ENCODE measurements around the gene BLZF1.
"Not testable (repeated sequence)": the region's sequence is repeated elsewhere in the genome, so short reads cannot be mapped to it uniquely, and the experiment has no call there.

The BLZF1 gene

DNA sequence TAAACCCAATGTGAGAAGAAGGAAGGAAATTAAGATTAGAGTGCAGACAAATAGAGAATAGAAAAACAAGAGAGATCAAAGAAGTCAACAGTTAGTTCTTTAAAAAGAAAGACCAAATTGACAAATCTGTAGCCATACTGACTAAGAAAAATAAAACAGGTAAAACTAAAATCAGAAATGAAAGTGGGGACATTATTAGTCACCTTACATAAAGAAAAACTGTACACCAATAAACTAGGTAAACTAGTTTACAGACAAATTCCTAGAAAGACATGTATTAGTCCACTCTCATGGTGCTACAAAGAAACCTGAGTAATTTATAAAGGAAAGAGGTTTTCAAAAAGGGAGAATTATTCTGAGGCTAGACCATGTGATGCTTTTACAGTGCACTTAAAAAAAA, 22.3 kb downstream of the BLZF1 start:
- Histone ChIP-seq H3K4me2 (ENCODE audit: low read depth, low read length, poor library complexity, severe bottlenecking) (no peak overlapping the region), H3K4me3 (ENCODE audit: low read length, poor library complexity, severe bottlenecking) (no peak overlapping the region), H3F3A (ENCODE audit: low read depth) (no peaks in the 10 kb centered on the region), H3K4me1 (ENCODE audit: insufficient read depth, low read length, poor library complexity, severe bottlenecking) (peaks cover 16% of the 10 kb centered on the region), H3K36me3 (ENCODE audit: insufficient read depth, low read length) (peaks cover 67% of the 10 kb centered on the region; the same call in 1 of the 2 replicates), H3K27me3 (ENCODE audit: insufficient read depth, low read length, poor library complexity, severe bottlenecking) (no peaks in the 10 kb centered on the region), H4K20me1 (ENCODE audit: insufficient read depth, low read length, poor library complexity, severe bottlenecking) (no peaks in the 10 kb centered on the region), H3K79me2 (ENCODE audit: insufficient read depth, low read length) (no peaks in the 10 kb centered on the region), H2AFZ (ENCODE audit: low read length) (no peak overlapping the region), H3K9me3 (ENCODE audit: insufficient read depth, low read depth, low read length) (no peaks in the 10 kb centered on the region), H3K9me2 (replicated peaks; ENCODE audit: low read depth, low read length) (no peaks in the 10 kb centered on the region), H3K9ac (ENCODE audit: low read depth, low read length, poor library complexity, severe bottlenecking) (no peak overlapping the region)
- TF ChIP-seq, protein P1, sequence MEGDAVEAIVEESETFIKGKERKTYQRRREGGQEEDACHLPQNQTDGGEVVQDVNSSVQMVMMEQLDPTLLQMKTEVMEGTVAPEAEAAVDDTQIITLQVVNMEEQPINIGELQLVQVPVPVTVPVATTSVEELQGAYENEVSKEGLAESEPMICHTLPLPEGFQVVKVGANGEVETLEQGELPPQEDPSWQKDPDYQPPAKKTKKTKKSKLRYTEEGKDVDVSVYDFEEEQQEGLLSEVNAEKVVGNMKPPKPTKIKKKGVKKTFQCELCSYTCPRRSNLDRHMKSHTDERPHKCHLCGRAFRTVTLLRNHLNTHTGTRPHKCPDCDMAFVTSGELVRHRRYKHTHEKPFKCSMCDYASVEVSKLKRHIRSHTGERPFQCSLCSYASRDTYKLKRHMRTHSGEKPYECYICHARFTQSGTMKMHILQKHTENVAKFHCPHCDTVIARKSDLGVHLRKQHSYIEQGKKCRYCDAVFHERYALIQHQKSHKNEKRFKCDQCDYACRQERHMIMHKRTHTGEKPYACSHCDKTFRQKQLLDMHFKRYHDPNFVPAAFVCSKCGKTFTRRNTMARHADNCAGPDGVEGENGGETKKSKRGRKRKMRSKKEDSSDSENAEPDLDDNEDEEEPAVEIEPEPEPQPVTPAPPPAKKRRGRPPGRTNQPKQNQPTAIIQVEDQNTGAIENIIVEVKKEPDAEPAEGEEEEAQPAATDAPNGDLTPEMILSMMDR (conservative IDR thresholded peaks at IDR 0.05; ENCODE audit: low read length): no peak
- no peak for TF ChIP-seq EZH2phosphoT487 (IDR thresholded peaks at IDR 0.05; ENCODE audit: borderline replicate concordance)

DNA sequence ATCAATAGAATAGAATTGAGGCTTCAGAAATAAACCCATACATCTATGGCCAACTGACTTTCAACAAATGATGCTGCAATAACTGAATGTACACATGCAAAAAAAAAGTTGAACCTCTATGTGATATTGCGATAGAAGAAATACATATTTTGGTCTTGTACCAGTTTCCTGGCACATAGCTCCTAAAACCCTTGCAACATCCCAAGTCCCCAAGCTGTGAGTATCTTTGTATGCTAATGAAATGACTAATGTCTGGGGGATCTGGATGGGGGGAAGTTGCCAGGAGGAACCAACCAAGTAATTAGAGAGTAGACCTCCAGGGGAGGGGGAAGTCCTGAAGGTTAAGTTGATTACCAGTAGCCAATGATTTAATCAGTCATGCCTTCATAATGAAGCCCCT, 24.4 kb downstream of the BLZF1 start:
- peaks cover 16% of the 10 kb centered on the region for H3K4me1 ChIP-seq (ENCODE audit: insufficient read depth, low read length, poor library complexity, severe bottlenecking)
- H3K9me3 ChIP-seq (ENCODE audit: insufficient read depth, low read depth, low read length): no peaks in the 10 kb centered on the region
- H2AFZ ChIP-seq (ENCODE audit: low read length): no peak overlapping the region
- no peak overlapping the region for H3K4me2 ChIP-seq (ENCODE audit: low read depth, low read length, poor library complexity, severe bottlenecking)
- H3K27me3 ChIP-seq (ENCODE audit: insufficient read depth, low read length, poor library complexity, severe bottlenecking): no peaks in the 10 kb centered on the region
- H3K4me3 ChIP-seq (ENCODE audit: low read length, poor library complexity, severe bottlenecking): no peak overlapping the region
- no peaks in the 10 kb centered on the region for H3K9me2 ChIP-seq (replicated peaks; ENCODE audit: low read depth, low read length)
- no peak for TF ChIP-seq EZH2phosphoT487 (IDR thresholded peaks at IDR 0.05; ENCODE audit: borderline replicate concordance)
- TF ChIP-seq, protein P1 (conservative IDR thresholded peaks at IDR 0.05; ENCODE audit: low read length): no peak
- H3K36me3 ChIP-seq (ENCODE audit: insufficient read depth, low read length): peaks cover 61% of the 10 kb centered on the region; the same call in 1 of the 2 replicates
- H3F3A ChIP-seq (ENCODE audit: low read depth): no peaks in the 10 kb centered on the region
- H4K20me1 ChIP-seq (ENCODE audit: insufficient read depth, low read length, poor library complexity, severe bottlenecking): no peaks in the 10 kb centered on the region
- no peaks in the 10 kb centered on the region for H3K79me2 ChIP-seq (ENCODE audit: insufficient read depth, low read length)
- H3K9ac ChIP-seq (ENCODE audit: low read depth, low read length, poor library complexity, severe bottlenecking): no peak overlapping the region

DNA sequence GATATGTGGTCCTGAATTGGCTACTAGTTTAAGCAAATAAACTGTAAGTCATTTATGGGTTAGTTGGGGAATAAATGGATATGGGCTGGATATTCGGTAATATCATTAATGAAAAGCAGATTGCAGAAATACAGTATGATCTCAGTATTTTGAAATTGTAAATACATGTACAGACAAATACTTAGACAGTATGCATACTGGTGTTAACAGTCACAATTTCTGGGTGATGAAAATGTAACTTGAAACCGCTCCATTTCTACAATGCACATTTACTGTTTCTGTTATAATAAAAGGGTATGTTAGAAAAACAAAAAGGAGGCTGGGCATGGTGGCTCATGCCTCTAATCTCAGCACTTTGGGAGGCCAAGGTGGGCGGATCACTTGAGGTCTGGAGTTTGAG, 28.0 kb downstream of the BLZF1 start:
- Histone ChIP-seq H3K4me1 (ENCODE audit: insufficient read depth, low read length, poor library complexity, severe bottlenecking) (no peaks in the 10 kb centered on the region), H3K4me3 (ENCODE audit: low read length, poor library complexity, severe bottlenecking) (no peak overlapping the region), H3K27me3 (ENCODE audit: insufficient read depth, low read length, poor library complexity, severe bottlenecking) (no peaks in the 10 kb centered on the region), H4K20me1 (ENCODE audit: insufficient read depth, low read length, poor library complexity, severe bottlenecking) (no peaks in the 10 kb centered on the region), H3K36me3 (ENCODE audit: insufficient read depth, low read length) (peaks cover 37% of the 10 kb centered on the region; the same call in 1 of the 2 replicates), H2AFZ (ENCODE audit: low read length) (no peak overlapping the region), H3F3A (ENCODE audit: low read depth) (no peaks in the 10 kb centered on the region), H3K9me2 (replicated peaks; ENCODE audit: low read depth, low read length) (no peaks in the 10 kb centered on the region), H3K79me2 (ENCODE audit: insufficient read depth, low read length) (no peaks in the 10 kb centered on the region), H3K9ac (ENCODE audit: low read depth, low read length, poor library complexity, severe bottlenecking) (no peak overlapping the region), H3K9me3 (ENCODE audit: insufficient read depth, low read depth, low read length) (no peaks in the 10 kb centered on the region), H3K4me2 (ENCODE audit: low read depth, low read length, poor library complexity, severe bottlenecking) (no peak overlapping the region)
- TF ChIP-seq EZH2phosphoT487 (IDR thresholded peaks at IDR 0.05; ENCODE audit: borderline replicate concordance): no peak
- TF ChIP-seq, protein P1 (conservative IDR thresholded peaks at IDR 0.05; ENCODE audit: low read length): no peak

DNA sequence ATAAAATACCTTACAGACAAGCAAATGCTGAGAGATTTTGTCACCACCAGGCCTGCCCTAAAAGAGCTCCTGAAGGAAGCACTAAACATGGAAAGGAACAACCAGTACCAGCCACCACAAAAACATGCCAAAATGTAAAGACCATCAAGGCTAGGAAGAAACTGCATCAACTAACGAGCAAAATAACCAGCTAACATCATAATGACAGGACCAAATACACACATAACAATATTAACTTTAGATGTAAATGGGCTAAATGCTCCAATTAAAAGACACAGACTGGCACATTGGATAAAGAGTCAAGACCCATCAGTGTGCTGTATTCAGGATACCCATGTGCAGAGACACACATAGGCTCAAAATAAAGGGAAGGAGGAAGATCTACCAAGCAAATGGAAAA, 34.6 kb downstream of the BLZF1 start:
- H3K36me3 ChIP-seq (ENCODE audit: insufficient read depth, low read length); H3K4me2 ChIP-seq (ENCODE audit: low read depth, low read length, poor library complexity, severe bottlenecking); H2AFZ ChIP-seq (ENCODE audit: low read length); H4K20me1 ChIP-seq (ENCODE audit: insufficient read depth, low read length, poor library complexity, severe bottlenecking); H3F3A ChIP-seq (ENCODE audit: low read depth); H3K9me3 ChIP-seq (ENCODE audit: insufficient read depth, low read depth, low read length); H3K9ac ChIP-seq (ENCODE audit: low read depth, low read length, poor library complexity, severe bottlenecking); H3K27me3 ChIP-seq (ENCODE audit: insufficient read depth, low read length, poor library complexity, severe bottlenecking); H3K9me2 ChIP-seq (replicated peaks; ENCODE audit: low read depth, low read length); H3K79me2 ChIP-seq (ENCODE audit: insufficient read depth, low read length); H3K4me1 ChIP-seq (ENCODE audit: insufficient read depth, low read length, poor library complexity, severe bottlenecking); H3K4me3 ChIP-seq (ENCODE audit: low read length, poor library complexity, severe bottlenecking): not testable (repeated sequence)

DNA sequence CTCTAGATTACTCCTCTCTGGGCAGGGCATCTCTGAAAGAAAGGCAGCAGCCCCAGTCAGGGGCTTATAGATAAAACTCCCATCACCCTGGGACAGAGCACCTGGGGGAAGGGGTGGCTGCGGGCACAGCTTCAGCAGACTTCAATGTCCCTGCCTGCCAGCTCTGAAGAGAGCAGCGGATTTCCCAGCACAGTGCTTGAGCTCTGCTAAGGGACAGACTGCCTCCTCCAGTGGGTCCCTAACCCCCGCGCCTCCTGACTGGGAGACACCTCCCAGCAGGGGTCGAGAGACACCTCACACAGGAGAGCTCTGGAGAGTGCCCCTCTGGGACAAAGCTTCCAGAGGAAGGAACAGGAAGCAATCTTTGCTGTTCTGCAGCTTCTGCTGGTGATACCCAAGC, 40.3 kb downstream of the BLZF1 start:
- not testable (repeated sequence) for H3K4me1 ChIP-seq (ENCODE audit: insufficient read depth, low read length, poor library complexity, severe bottlenecking); H3K27me3 ChIP-seq (ENCODE audit: insufficient read depth, low read length, poor library complexity, severe bottlenecking); H3K4me2 ChIP-seq (ENCODE audit: low read depth, low read length, poor library complexity, severe bottlenecking); H2AFZ ChIP-seq (ENCODE audit: low read length); H4K20me1 ChIP-seq (ENCODE audit: insufficient read depth, low read length, poor library complexity, severe bottlenecking); H3K9me3 ChIP-seq (ENCODE audit: insufficient read depth, low read depth, low read length); H3K9me2 ChIP-seq (replicated peaks; ENCODE audit: low read depth, low read length); H3K79me2 ChIP-seq (ENCODE audit: insufficient read depth, low read length); H3K36me3 ChIP-seq (ENCODE audit: insufficient read depth, low read length); H3K4me3 ChIP-seq (ENCODE audit: low read length, poor library complexity, severe bottlenecking); H3F3A ChIP-seq (ENCODE audit: low read depth); H3K9ac ChIP-seq (ENCODE audit: low read depth, low read length, poor library complexity, severe bottlenecking)
